NCI-H2171 treated with DMSO at 0.1 percent for 48 hours (cell line): ENCODE results near the gene SFT2D1.
A peak's percentile ranks its signal among the peaks of the same experiment; 100 is the strongest.
"Not testable (repeated sequence)": the region's sequence is repeated elsewhere in the genome, so short reads cannot be mapped to it uniquely, and the experiment has no call there.

Experiments
- DNase-seq: peaks from one replicate; lab custom pipeline; 2025; lab: John Stamatoyannopoulos, UW

The SFT2D1 gene

DNA sequence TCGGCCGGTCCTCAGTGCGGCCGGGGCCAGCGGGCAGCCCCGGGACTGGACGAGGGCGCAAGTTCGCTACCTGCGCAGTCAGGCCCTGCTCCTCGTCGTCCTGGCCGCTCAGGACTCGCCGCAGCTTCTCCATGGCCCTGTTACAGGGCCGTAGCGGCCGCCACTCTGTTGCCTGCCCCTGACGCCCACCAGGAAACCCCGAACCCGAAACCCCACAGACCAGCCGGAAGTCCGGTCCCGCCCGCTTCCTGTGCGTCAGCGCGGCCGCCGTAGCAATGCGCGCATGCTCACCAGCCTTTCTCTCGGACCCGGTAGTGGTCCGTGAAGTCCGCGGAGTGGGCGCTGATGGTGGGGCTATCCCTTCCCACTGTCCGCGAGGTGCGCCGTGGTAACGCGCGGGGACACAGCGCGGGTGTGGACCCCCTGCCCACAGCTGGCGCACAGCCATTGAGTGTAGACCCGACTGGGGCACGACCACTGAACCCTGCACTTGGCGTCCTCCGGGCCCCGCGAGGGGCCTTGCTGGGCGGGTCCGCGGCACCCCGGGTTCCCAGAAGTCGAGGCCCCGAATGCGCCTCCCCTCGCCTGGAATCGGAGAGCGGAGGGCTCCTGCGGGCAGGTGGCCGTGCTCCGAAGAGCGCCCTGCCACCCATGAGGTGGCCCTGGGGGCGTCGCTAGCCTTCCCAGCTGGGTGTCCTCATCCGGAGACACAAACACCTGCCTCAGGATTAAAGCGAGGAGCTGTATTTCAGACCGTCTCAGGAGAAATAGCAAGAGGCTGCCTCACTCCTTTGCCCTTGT, at the start of gene SFT2D1:
Gene SFT2D1 (minus strand): TSS at position 197 of the 801 bp plus-strand sequence. CDS start 64 bp downstream, at position 133.
- peak; percentile 59 for DNase-seq

DNA sequence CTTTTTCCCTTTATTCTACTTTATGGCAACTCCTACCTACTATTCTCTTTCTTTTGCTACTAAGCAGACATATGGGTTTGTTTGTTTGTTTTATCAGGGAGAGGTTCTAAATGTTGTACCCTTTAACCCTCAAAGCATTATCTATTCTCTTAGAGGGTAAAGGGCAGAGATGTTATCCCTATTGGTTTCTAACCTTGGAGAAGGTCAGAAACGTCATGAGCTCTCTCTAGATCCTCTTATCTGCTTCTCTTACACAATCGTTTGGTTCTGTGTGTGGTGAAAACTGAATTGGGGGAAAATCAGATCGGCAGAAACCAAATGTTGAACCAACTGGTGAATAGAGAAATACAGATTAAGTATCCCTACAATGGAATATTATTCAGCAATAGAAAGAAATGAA, 46.8 kb upstream of the SFT2D1 start:
- DNase-seq: no peak

DNA sequence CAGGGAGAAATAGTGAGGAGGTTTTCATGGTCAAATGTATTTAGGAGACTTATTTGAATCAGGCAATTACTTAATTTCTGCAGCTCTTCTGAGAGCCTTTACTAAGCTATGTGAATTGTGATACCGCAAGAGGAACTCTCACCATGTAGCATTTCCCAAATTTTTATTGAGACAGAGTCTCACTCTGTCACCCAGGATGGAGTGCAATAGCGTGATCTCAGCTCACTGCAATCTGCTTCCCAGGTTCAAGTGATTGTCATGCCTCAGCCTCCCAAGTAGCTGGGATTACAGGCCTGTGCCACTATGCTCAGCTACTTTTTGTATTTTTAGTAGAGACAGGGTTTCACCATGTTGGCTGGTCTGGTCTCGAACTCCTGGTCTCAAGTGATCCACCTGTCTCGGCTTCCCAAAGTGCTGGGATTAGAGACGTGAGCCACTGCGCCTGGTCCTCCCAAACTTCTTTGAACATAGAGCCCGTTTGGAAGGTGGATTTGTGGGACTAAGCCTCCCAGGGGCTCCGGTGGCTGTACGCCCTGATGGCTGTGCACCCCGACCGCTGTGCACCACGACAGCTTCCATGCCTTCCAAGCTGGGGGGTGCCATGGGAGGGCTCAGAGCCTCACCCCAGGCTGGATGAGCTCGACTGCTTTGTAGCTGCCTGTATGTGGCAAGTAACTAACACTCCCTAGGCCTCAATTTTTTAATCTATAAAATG, 46.1 kb upstream of the SFT2D1 start:
- DNase-seq: no peak

DNA sequence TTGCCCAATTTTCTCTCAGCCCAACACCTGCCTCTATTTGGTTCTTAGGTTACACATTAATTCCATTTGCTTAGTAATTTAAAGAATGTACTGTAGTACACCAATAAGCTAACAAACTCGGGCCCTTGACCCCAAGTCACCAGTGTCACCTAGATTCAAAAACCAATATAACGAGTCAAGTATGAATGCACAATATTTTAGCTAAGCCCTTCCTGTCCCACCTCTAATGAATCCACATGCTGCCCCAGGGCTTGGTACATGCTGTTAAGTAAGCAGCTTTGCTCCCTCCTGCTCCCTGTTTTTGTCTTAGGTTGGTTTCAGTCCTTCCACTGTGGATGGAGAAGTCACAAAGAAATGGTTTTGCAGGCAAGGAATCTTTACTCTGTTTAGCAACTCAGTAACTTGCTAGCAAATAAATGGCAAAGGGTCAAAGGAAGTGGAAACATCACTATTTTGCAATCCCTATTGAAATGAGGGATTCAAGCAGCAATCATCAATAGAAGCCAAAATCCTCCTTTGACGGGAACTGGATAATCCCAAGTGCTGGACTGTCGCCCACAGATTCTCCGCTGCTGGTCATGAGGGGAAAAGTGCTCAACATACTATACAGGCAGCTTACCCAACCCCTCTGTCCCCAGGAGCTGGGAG, 45.4 kb upstream of the SFT2D1 start:
- DNase-seq: no peak

DNA sequence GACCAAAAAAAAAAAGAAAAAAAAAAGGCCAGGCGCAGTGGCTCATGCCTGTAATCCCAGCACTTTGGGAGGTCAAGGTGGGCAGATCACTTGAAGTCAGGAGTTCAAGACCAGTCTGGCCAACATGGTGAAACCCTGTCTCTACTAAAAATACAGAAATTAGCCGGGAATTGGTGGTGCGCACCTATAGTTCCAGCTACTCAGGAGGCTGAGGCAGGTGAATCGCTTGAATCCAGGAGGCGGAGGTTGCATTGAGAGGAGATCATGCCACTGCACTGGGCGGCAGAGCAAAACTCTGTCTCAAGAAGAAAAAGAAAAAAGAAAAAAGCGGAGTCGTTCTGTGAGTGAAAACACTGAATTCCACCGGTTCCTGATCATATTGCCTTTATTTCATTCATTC, 44.8 kb upstream of the SFT2D1 start:
- not testable (repeated sequence) for DNase-seq

DNA sequence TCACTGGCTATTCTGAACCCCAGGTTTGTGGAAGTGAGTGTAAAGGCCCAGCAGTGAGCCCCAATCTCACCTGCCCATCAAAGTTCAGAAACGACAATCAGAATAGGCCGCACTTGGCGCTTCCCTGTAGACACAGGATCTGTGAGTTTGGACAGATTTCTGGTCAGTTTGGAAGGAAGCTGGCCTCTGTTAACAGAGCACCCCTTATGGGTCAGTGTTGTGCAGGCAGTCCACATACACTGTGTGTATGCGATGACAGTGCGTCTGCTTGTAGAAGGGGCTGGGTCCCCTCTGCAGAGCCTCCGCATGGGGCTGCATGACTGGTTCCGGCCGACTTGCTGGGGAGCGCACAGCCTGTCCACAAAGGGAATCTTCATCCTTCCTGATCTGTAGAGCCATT, 43.8 kb upstream of the SFT2D1 start:
- no peak for DNase-seq

DNA sequence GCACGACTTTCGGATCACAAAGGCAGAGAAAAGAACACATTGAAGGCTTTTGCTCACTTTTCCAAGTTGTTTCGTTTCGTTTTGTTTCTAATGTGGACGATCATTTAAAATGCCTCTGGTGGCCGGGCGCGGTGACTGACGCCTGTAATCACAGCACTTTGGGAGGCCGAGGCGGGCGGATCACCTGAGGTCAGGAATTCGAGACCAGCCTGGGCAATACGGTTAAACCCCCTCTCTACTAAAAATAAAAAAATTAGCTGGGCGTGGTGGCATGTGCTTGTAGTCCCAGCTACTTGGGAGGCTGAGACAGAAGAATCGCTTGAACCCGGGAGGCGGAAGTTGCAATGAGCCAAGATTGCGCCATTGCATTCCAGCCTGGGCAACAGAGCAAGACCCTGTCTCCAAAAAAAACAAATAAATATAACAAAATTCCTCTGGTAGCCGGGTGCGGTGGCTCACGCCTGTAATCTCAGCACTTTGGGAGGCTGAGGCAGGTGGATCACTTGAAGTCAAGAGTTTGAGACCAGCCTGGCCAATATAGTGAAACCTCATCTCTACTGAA, 41.5 kb upstream of the SFT2D1 start:
- DNase-seq: not testable (repeated sequence)

DNA sequence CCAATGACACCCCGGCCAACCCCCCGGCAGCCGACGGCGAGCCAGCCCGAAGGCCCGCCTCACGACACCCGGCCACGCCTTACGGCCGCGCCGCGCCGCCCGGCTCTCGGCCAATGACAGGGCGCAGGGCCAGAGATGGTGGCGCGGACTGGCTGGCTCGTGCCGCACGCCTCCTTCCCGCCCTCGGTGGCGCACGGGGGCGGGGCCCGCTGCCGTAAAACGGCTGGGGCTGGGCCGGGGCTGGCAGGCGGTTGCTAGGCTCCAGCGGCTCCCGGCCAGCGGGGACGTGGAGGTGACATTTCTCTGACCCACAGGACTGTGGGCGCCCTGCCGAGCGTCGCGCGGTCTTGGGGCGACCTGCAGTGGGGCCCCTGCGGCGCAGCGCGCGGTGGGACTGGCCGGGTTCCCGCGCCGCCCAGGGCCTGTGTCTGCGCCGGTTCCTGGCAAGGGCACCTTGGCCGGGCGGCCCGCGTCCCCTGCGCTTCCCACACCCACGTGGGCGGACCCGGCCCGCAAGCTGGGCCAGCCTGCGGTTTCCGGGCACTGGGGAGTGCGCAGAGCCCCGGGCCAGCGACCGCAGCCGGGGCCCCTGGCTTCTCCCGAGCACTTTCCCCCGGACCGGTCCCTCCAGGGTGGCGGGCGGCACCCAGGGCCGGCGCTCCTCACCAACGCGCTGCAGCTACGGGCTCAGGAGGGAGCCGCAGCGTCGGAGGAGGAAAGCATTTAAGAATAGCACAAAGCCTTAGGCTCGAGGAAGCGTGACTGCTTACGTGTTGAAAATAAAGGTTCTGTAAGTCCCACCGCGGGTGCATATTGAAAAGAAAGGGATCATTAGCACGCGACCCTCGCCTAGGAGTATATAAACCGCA, 40.8 kb upstream of the SFT2D1 start, which contains the start of gene MPC1:
Gene MPC1 (minus strand): TSS at position 8 of the 869 bp plus-strand sequence. CDS start 64 bp downstream, outside the sequence.
- DNase-seq: peak; percentile 89

DNA sequence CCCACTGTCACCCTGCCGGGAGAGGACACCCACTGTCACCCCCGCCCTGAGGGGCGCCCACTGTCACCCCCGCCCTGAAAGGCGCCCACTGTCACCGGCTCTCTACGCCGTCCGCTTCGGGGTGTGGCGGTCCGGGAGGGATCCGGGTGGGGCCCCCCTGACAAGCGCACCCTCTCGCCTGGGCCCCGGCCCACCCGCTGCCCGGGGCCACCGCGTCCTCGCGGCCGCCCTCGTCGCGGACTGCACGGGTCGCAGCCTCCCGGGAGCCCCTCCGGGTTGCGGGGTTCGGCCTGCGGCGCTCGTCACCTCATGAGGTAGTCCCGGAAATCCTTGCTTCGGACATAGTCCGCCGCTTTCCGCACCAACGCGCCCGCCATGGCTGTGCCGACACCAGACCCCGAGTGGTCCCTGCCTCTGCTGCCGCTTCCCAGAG, 40.2 kb upstream of the SFT2D1 start:
- DNase-seq: no peak

DNA sequence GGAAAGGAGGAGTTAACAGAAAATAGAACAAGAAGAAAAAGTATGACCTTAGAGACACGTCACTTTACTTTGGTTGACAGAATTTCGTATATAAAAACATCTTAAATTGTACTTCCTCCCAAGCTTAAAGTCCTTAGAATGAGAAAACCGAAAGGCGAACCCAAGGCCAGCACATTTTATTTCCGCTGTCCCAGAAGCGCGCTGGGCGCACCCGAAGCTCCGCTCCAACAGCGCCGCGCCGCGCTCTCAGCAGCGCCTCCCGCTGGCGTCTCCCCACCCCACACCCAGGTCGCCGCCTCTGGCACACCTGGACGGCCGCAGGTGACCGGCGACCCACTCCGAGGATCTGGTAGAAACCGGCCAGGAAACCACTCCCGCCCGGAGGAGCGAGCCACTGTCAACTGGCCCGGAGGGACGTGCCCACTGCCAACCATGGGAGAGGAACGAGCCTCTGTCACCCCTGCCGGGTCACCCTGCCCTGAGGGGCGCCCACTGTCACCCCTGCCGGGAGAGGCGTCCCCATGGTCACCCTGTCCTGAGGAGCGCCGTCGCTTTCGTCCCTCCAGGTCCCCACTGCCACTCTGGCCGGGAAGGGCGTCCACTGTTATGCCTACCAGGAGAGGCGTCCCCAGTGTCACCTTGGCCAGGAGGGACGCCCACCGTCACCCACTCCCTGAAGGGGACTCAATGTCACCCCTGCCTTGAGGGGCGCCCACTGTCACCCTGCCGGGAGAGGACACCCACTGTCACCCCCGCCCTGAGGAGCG, 39.6 kb upstream of the SFT2D1 start:
- peak; percentile 27 for DNase-seq

DNA sequence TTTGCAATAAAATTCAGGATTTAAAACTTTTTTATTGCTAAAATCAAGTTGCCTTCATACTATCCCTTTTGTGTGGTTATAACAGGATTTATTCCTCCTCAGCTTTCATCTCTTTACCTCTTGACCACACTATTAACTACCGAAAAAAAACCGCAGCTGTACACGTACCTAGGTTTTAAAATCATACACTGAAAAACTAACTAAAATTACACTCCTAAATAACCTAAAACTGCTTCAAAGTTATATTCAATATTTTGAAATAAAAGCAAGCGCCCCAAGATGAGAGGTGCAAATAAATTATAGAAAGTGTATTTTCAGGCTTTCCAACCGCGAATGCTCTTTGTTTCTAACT, 39.0 kb upstream of the SFT2D1 start:
- DNase-seq: no peak

DNA sequence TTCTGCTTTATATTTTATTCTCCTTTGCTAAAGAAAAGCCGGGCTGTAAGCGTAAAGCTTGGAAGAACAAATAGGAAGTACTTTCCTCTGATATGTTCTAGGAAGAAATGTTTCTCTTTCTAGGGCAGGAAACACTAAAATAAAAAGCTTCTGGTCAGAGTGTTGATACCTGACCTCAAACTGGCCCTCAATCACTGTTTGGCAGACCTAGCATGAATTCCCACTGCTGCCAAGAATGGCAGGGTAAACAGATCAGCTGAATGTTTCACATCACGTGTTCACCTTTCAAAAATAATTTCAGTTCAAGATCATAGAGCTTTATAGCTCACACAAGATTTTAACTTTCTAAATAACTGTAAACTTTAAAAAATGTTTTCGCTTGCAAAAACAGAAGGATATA, 37.5 kb upstream of the SFT2D1 start:
- DNase-seq: no peak

DNA sequence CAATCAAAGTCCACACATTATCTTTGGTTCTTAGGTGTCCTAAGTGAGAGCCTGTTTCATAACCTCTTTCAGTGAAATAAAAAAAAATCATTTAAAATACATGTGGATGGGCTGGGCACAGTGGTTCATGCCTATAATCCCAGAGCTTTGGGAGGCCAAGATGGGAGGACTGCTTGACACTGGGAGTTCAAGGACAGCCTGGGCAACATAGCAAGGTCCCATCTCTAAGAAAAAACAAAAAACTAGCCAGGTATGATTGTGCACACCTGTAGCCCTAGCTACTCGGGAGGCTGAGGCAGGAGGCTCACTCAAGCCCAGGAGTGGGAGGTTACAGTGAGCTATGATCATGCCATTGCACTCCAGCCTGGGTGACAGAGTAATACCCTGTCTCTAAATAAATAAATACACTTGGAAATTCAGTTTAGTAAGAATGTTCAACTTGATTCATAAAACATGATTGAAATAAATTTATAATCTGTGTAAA, 36.8 kb upstream of the SFT2D1 start:
- no peak for DNase-seq

DNA sequence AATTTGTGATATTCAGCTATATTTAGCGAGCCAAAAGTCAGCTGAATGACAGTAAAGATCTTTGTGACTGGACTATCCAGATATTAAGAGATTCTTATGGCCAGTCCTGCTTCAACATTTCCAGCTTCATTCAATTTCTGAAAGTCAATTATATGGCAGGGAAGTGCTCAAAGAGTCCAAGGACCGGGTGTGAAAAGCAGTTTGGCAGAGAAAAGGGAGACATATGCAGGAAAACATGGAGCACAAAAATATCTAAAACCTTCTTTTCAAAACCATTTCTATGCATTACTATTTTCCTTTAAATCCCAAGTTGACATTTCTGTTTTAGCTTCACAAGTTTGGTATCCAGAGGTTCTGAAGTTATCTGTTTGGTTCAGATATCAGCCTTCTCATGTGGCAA, 35.4 kb upstream of the SFT2D1 start:
- DNase-seq: no peak

DNA sequence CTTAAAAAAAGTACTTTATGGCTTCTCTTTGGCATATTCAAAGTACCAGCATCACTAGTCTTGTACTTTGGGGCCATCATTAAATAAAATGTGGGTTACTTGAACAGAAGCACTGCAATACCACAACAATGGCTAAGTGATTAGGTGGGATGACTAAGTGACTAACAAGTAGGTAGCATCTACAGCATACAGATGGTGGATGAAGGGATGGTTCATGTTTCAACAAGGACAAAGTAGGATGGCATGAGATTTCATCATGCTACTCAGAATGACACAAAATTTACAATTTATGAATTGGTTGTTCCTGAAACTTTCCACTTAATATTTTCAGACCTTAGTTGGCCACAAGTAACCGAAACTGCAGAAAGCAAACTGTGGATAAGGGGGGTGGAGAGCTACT, 32.7 kb upstream of the SFT2D1 start:
- no peak for DNase-seq

DNA sequence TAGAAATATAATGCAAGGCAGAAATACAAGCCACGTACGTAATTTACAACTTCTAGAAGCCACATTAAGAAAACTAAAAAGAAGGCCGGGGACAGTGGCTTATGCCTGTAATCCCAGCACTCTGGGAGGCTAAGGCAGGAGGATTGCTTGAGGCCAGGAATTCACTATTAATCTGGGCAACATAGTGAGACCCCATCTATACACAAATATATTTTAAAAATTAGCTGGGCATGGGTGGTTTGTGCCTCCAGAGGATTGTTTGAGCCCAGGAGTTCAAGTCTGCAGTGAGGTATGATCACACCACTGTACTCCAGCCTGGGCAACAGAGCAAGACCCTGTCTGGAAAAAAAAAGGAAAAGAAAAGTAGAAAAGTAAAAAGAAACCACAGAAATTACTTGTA, 28.1 kb upstream of the SFT2D1 start:
- DNase-seq: no peak

DNA sequence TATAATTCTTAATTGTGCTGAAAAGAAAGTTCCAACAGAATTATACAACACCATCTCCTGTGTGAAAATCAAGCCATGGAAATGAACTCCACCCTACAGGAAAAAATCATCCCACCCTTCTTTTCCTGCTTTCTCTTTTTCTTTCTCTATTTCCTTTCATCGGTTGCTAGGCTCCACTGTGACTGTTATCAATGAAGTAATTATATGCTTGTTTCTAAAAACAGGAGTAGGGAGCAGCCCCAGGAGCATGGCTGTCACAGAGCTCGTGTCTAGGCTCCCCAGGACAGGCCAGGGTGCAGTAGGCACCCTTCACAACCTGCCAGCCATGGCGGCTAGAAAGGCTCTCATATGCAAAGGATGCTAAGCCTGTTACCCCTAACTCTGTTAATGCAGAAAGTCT, 27.4 kb upstream of the SFT2D1 start:
- no peak for DNase-seq

DNA sequence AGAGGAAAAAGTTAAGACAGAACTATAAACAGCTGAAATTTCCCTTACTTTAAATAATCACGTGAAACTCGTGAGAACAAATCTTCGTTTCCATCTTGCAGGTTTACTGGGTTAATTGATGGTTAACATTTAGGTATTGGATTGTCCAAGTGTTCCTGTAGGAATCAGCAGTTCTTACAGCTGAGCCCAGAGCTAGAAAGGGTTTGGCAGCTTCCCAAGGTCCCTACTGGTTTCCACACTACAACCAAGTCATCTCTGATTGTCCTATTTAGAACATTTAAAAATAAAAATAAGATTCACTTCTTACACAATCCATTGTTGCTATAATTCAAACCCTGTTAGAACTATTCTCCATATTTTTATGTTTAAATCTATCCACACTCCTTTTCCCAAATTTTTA, 24.6 kb upstream of the SFT2D1 start:
- DNase-seq: no peak

DNA sequence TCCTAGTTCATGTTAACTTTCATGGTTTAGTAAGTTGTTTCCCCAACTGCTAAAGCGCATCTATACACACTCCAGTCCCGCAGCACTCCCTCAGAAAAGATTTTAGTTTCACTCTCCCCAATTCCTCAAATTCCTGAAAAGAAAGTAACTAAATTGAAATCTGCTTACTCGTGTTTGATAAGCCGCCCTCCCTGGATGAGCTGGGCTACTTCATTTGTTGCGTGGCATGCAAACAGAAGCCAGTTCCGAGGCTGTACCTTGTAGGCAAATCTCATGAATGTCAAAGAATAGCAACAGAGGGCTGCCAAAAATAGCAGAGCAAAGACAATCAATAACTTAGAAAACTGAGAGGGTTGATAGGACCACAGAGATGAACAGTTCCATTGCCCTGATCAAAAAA, 23.5 kb upstream of the SFT2D1 start:
- no peak for DNase-seq

DNA sequence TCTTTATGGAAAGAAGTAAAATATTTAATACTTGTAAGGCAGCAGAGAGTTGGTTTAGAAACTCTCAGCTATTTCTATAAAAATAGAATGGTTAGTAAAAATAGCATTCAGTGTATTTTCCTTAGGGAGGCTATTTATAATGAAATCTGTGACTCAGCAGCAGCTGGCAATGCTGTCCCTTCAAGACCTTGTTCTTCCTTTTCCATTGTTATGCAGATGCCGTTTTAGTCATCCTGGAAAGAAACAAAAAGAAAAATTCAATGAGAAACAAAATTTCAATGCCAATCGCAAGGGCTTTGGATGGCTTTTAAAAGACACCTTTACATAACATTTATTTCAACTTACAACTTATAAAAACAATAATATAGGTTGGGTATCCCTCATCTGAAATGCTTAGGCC, 22.9 kb upstream of the SFT2D1 start:
- no peak for DNase-seq

DNA sequence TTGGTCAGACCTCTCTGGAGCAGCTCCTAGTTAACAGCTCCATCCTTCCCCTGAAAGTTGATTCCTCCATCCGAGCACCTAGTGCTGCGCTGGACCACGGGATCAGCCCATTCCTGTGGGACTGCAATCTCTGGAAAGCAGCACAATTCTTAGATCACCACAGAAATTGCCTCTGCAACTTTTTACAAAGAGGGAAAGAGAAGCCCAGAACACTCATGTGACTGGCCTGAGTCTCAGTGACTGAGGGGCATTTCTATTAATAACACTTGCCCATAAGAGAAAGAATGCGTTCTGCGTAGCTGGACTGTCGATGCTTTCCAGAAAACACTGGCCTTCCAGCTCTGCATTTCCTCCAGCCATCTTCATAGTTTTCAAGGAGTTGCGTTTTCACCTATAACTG, 22.1 kb upstream of the SFT2D1 start:
- DNase-seq: no peak
